Measurements from ENCODE around the gene ETS1.

GRCh38 chr11:128424851-128425285 is 162.5 kb downstream of the ETS1 start:
- TF ChIP-seq BHLHE40 (IDR thresholded peaks at IDR 0.05; ENCODE audit: borderline replicate concordance) (no peak), ZNF384 (IDR thresholded peaks at IDR 0.05) (no peak), SP1 (IDR thresholded peaks at IDR 0.05) (no peak), SUZ12 (IDR thresholded peaks at IDR 0.05) (no peak)

Data from HEK293T (cell line).